Measurements from ENCODE around the gene PKNOX1.
"Not testable (repeated sequence)": the region's sequence is repeated elsewhere in the genome, so short reads cannot be mapped to it uniquely, and the experiment has no call there.

The PKNOX1 gene

GRCh38 chr21:42983103-42983502, 8.7 kb downstream of the PKNOX1 start:
- no peak overlapping the region for H3K4me3 ChIP-seq (ENCODE audit: low read depth, low read length)

- no peak overlapping the region for H3K4me3 ChIP-seq (ENCODE audit: low read depth, low read length)
These were observed 9.5 kb downstream of the PKNOX1 start for GRCh38 chr21:42983869-42984268.

- no peak overlapping the region for H3K4me3 ChIP-seq (ENCODE audit: low read depth, low read length)
These were observed 11.9 kb downstream of the PKNOX1 start for GRCh38 chr21:42986125-42986783.

GRCh38 chr21:42988236-42988965, 14.0 kb downstream of the PKNOX1 start:
- H3K4me3 ChIP-seq (ENCODE audit: low read depth, low read length): no peak overlapping the region

GRCh38 chr21:42989370-42989769, 15.0 kb downstream of the PKNOX1 start:
- not testable (repeated sequence) for H3K4me3 ChIP-seq (ENCODE audit: low read depth, low read length)

GRCh38 chr21:42989816-42990650, 15.7 kb downstream of the PKNOX1 start:
- H3K4me3 ChIP-seq (ENCODE audit: low read depth, low read length): no peak overlapping the region

- H3K4me3 ChIP-seq (ENCODE audit: low read depth, low read length): no peak overlapping the region
These were observed 17.8 kb downstream of the PKNOX1 start for GRCh38 chr21:42991992-42992740.

- H3K4me3 ChIP-seq (ENCODE audit: low read depth, low read length): no peak overlapping the region
These were observed 18.8 kb downstream of the PKNOX1 start for GRCh38 chr21:42993051-42993712.

- no peak overlapping the region for H3K4me3 ChIP-seq (ENCODE audit: low read depth, low read length)
These were observed 22.7 kb downstream of the PKNOX1 start for GRCh38 chr21:42997053-42997452.

GRCh38 chr21:42997983-42998382, 23.6 kb downstream of the PKNOX1 start:
- H3K4me3 ChIP-seq (ENCODE audit: low read depth, low read length): not testable (repeated sequence)

- not testable (repeated sequence) for H3K4me3 ChIP-seq (ENCODE audit: low read depth, low read length)
These were observed 24.8 kb downstream of the PKNOX1 start for GRCh38 chr21:42999152-42999551.

- not testable (repeated sequence) for H3K4me3 ChIP-seq (ENCODE audit: low read depth, low read length)
These were observed 25.7 kb downstream of the PKNOX1 start for GRCh38 chr21:43000041-43000440.

GRCh38 chr21:43001316-43001715, 27.0 kb downstream of the PKNOX1 start:
- no peak overlapping the region for H3K4me3 ChIP-seq (ENCODE audit: low read depth, low read length)

- H3K4me3 ChIP-seq (ENCODE audit: low read depth, low read length): no peak overlapping the region
These were observed 30.6 kb downstream of the PKNOX1 start for GRCh38 chr21:43004926-43005325.

- no peak overlapping the region for H3K4me3 ChIP-seq (ENCODE audit: low read depth, low read length)
These were observed 31.3 kb downstream of the PKNOX1 start for GRCh38 chr21:43005635-43006034.

GRCh38 chr21:43006051-43006873, 31.9 kb downstream of the PKNOX1 start:
- H3K4me3 ChIP-seq (ENCODE audit: low read depth, low read length): not testable (repeated sequence)

GRCh38 chr21:43006874-43007208, 32.5 kb downstream of the PKNOX1 start:
- H3K4me3 ChIP-seq (ENCODE audit: low read depth, low read length): no peak overlapping the region

- no peak overlapping the region for H3K4me3 ChIP-seq (ENCODE audit: low read depth, low read length)
These were observed 38.2 kb downstream of the PKNOX1 start for GRCh38 chr21:43012596-43012995.

- no peak overlapping the region for H3K4me3 ChIP-seq (ENCODE audit: low read depth, low read length)
These were observed 41.7 kb downstream of the PKNOX1 start for GRCh38 chr21:43015906-43016540.
